GM19351 (cell line): ENCODE data around the gene GHITM.

ENCODE experiments used
- ATAC-seq: cut with Tn5 transposase; IDR thresholded peaks from one replicate; pipeline ENCODE4 v1.9.1; 2021; ENCODE audit warnings: mild to moderate bottlenecking, moderate library complexity; ENCODE audit not compliant: unreplicated experiment

GHITM gene

DNA sequence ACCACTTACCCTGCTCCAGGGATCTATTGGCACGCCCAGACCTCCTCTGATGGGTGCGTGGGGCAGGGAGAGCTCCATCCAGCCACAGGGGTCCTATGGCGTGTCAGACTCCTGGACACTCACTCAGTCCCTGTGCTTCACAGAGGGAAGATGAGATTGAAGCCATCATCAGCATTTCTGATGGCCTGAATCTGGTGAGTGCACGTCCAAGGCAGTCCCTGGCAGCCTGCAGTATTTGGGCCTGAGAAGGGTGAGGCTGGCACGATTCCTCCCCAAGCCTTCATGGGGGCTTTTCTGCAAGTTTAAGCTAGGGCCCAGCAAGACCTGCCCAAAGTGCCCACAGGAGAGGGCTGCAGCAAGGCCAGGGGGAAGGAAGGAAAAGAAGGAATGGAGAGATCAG is 58.3 kb downstream of the GHITM start:
- no peak for ATAC-seq

DNA sequence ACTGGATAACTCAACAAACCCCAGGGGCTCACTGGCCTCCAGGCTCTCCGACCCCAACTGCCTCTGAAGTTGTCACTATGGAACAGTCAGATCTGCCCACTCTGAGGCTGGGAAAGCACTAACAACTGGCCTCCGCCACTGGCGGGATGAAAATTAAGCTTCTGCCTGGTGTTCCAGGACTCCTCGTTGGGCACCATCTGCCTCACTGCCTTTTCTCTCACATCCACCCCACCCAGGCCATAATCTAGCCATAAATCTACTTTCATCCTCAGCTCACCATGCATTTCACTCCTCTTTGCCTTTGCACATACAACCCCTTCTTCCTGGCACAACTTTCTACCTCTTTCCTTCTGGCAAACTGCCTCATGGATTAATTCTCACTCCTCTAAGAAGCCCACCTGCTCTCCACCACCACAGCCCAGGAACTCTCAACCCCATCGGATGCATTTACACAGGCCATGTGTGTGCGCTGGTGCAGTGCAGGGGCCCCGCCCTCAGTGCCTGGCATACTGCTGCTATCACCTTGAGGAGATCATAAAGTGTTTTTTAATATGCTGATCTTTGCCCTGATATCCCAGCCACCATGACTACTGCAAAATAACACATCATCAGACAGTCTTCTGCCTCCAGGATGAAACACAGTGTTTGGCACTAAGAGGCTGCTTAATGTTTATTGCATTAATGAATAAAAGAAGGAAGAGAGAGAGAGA is 59.1 kb downstream of the GHITM start:
- ATAC-seq = no peak

DNA sequence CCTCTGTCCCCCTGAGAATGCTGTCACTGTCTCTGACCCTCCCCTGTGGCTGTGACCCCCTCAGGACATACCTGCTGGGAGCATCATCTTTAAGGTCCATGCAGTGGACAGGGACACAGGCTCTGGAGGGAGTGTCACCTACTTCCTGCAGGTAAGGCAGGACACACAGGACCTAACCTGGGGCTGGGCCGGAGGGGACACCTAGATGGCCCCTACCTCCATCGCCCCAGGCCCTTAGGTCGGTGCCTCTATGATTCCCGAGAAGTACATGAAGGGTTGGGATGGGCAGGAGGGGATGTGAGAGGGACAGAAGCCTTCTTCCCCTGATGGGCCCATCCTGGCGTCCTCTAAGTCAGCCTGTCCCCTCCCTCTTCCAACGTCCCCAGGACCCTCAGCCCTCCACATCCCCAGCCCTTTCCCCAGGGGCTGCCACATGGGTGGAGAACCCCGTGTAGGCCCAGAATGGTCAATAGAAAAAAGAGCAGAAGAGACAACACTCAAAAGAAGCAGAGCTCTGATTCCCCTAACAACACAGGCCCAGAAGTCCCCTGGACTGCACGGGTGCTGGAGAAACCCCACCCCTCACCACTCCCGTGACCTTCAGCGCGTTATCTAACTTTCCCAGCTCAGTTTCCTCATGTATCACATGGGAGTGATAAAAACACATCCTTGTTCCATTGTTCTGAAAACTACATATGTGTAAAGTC is 61.4 kb downstream of the GHITM start:
- ATAC-seq = no peak

DNA sequence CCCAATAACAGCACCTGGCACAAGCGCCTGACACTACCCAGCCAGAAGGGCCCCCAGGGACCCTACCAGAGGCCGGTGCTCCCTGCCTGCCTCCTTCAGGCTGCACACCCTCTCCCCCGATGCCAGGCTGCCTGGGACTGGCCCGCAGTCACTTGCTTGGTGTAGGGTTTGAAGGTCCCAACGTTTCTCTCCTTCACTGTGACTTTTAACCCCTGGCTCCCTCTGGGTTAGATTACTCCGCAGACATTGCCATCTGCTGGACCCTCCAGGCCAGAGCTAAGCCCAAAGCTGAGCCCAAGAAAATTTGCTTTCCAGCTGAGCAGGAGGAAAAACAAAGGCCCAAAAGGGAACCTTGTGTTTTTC is 61.9 kb downstream of the GHITM start:
- ATAC-seq = no peak

DNA sequence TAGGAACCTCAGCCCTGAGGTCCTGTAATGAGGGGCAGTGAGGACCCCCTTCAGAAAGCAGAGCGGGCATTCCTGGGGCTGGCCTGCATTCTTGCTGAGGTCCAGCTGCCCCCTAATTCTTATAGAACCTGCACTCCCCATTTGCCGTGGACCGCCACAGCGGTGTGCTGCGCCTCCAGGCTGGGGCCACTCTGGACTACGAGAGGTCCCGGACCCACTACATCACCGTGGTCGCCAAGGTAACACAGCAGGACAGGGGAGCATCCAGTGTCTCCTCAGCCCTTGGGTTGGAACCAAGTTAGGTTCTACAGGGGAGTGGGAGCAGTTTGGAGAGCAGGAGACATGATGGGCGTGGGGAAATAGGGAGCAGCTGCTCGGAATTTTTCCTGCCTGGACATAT is 62.4 kb downstream of the GHITM start:
- no peak for ATAC-seq

DNA sequence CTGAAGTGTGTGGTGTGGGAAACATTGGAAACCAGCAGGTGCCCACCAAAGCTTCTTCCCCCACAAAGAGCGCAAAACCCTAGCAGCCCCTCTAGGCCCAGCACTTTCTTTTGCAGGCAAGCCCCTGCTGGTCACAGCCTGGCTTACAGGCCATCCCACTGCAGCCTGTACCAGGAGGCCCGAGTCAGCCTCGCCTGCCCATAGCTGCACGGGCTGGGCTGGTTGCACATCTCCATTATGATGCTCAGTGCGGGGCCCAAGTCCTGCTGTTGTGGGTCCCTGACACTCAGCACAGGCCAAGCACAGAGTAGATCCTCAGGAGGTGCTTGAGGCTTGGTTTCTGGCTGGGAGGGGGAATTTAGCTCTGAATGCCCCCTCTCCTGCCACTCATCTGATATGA is 63.0 kb downstream of the GHITM start:
- no peak for ATAC-seq
